Astrocyte of the hippocampus (primary cell): Measurements from ENCODE around the gene FAM210A.
A peak's percentile ranks its signal among the peaks of the same experiment; 100 is the strongest.

Experiments
- DNase-seq: peaks from one replicate; pipeline ENCODE4 v3.0.0; 2011; ENCODE audit warnings: low read depth, low spot score

FAM210A gene

GRCh38 chr18:13621886-13622619 lies 104.3 kb downstream of the FAM210A start:
- peak; percentile 58 for DNase-seq

DNA sequence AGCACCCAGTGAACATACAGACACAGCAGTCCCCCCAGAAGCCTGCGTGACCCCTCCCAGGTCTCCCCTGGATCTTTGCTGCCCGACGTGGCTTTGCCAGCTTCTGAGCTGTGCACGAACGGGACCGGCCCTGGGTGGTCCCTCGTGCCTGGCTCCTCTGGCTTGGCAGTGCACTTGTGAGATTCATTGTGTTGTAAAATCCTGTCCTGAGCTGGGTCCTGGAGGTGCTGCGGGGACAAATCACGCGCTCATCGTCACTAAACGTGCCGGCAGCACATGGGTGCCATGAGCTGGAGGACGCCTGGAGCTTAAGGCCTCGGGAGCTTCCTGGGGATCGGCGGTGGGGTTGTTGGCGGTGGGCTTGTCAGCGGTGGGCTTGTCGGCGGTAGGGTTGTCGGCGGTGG lies 104.9 kb downstream of the FAM210A start:
- DNase-seq = no peak

- no peak for DNase-seq
These were observed 105.4 kb downstream of the FAM210A start for GRCh38 chr18:13620818-13621445.

GRCh38 chr18:13620206-13620672 lies 106.1 kb downstream of the FAM210A start:
- DNase-seq = no peak

- DNase-seq = no peak
These were observed 106.7 kb downstream of the FAM210A start for GRCh38 chr18:13619505-13620205.

GRCh38 chr18:13618760-13619438 lies 107.5 kb downstream of the FAM210A start:
- DNase-seq = no peak

- DNase-seq = no peak
These were observed 108.4 kb downstream of the FAM210A start for GRCh38 chr18:13617826-13618515.

DNA sequence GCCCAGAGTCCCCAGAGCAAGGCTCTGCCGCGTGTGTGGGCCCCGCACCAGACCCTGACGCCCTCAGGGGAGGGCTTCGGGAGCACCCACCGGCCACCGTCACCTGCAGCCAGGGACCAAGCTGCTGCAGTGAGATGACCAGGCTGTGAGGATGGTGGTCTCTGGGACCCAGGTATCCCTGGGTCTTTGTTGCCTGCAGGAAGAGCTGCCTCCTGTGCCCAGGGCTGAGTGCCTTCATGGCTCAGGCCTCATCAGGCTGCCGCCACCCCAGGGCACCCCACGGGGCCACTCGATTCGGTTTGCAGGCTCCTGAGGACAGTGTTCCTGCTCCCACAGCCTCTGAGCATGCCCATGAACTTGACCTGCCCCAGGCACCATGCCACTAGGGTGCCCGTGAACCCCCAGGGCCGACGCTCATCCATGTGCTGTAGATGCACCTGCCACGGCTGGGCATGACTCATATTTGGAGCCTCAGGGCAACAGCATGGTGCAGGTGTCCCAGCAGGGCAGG lies 109.8 kb downstream of the FAM210A start:
- DNase-seq = no peak

- no peak for DNase-seq
These were observed 110.3 kb downstream of the FAM210A start for GRCh38 chr18:13616041-13616440.

DNA sequence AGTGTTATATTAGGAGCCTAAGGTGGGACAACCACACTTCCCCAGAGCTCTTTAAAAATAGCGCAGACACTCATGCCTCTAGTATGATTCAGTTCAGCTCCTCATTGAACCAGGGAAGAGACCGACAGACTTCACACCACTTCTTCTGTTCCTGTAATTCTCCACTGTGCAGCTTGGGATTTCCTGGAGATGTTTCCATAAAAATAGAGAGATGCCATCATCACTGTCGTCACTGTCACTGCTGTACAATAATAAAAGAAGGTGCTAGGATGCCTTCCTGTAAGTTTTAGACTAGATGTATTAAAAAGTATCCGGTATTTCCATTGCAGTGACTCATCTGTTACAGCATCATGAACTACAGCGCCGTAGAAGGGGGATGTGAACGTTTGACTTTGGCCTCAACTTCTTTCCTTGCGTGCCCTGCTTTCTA lies 110.9 kb downstream of the FAM210A start:
- DNase-seq = no peak

DNA sequence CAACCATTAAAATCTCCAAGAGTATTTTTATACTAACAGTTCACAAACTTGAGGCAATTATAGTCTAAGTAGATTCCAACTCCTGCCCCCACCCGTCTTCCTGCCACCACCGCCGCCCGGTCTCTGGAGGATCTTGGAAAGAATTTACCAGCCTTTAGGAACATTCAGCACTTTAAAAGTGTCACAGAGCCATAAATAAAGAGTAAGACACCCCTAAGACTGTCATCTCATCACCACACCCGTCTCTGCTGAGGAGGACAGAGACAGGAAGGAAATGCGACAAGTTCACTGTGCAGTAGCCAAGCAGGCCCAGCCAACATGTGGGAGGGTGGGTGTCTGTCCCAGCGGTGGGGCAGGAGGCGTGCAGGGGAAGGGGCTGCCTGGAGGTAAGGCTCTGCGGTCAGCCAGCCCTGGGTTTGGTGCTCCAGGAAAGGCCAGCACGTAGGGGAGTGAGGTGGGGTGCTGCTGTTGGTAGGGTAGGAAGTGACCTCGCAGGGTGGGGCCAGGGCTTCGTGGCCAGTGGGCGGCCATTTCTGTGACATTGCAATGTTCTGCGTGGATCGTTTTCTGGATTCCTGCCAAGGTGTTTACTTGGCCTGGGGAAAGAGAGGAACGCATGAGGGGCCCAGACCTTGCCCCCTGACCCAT lies 111.6 kb downstream of the FAM210A start:
- no peak for DNase-seq

DNA sequence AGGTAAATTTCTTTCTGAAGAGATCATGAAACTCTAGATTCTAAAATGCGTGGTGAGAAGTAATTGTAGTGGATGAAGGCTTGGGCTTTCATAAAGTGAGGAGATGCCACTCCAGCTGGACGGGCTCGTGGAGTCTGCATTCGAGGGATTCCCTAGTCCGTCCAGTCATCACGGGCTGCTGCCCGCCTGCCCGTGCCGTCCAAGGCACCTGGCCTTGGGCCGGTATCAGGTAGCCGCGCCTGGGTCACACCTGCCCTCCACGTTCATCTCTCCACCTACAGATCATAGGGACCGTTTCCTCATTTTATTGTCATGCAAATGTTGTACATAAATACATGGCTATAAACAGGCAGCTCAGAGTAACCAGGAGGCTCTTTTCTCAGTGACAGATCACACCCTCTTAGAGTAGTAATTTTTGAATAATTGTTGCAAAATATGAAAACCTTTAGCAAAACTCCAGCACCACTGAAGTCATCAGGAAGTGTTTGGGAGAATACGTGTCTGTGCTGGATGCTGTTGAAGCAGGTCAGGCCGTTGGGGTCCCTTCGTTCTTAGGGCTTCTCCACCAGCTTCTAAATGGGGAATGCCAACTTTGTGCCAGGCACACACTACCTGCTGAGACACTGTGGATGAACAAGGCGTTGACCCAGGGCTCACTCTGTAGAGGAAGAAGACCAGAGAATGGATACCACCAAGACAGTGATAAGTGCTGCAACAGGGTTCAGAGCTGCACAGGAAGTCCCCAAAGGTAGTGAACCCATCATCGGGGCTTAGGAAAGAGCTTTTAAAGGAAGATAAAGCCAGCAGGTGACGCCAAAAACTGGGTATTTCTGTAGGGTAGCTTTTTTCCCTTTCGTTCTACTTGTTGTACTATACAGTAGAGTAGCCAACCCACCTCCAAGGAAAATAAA lies 112.5 kb downstream of the FAM210A start:
- DNase-seq = no peak
